ENCODE data around the gene FNDC3B.

DNA sequence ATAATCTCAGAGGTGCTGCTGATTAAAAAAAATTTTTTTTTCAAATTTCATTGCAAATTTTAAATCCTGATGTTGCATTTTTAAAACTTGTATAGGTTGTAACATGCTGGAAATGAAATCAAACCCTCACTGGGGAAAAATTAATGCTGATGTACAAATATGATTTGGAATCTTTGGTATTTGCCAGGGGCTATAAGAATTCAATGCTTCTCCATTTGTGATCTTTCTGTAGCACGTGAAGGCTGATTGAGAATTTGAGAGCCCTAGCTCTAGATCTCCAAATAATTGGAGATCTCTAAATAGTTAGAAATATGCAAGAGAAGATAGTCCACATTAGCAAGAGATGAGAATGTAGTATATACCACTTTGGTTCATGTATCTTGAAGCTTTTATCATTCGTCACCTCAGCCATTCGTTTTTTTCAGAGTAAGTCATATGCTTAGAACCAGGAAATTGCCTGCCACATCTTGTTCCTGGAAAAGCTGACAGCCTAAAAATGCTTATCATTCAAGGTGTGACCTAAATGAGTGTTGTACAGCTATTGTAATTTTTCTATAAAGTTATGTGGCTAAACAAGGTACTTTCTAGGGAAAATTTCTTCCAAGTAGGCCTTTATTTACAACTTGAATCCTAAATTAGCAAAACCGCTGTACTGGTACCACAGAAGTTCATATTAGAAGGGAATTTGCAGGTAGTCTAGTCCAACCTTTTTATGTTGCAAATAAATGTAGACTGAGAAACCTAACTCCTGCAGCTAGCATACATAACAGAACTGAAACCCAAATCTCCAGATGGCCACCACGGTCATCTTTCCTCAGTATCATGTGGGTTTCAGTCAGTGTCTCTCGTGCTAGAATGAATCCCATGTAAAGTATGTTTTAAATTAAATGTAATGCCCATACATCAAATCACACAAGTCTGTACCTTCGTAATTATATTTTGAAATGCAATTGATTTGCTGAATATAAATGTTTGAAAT is 48.5 kb downstream of the FNDC3B start:
- TF ChIP-seq, protein P1, sequence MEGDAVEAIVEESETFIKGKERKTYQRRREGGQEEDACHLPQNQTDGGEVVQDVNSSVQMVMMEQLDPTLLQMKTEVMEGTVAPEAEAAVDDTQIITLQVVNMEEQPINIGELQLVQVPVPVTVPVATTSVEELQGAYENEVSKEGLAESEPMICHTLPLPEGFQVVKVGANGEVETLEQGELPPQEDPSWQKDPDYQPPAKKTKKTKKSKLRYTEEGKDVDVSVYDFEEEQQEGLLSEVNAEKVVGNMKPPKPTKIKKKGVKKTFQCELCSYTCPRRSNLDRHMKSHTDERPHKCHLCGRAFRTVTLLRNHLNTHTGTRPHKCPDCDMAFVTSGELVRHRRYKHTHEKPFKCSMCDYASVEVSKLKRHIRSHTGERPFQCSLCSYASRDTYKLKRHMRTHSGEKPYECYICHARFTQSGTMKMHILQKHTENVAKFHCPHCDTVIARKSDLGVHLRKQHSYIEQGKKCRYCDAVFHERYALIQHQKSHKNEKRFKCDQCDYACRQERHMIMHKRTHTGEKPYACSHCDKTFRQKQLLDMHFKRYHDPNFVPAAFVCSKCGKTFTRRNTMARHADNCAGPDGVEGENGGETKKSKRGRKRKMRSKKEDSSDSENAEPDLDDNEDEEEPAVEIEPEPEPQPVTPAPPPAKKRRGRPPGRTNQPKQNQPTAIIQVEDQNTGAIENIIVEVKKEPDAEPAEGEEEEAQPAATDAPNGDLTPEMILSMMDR (conservative IDR thresholded peaks at IDR 0.05; ENCODE audit: low read depth, low read length), result no peak
- TF ChIP-seq EZH2 (IDR thresholded peaks at IDR 0.05; ENCODE audit: low read length, unreplicated experiment) (no peak), EZH2phosphoT487 (IDR thresholded peaks at IDR 0.05; ENCODE audit: borderline replicate concordance, low read length) (no peak)
